K562 (cell line): ENCODE data around the gene DOCK3. TPM values are rescaled to one million over a fixed set of nuclear protein-coding genes. Genes with fewer than 3 reads are reported as not detected.

Experiments
- ATAC-seq: fragments of 200-7000 bp; cut with Tn5 transposase; 3 replicates; pipeline ENCODE4 v1.9.1; 2020; ENCODE audit warnings: moderate library complexity
- BruUV-seq: library from RNA; stranded (reverse); fragments of 400-500 nt; replicated peaks from 2 replicates; lab custom pipeline; 2021; lab: Mats Ljungman, UMichigan
- CTCF ChIA-PET: fragments of 300-600 bp; formaldehyde crosslinking; extraction: SDS; loops from one replicate; lab custom pipeline; 2021; ENCODE audit warnings: low intra/inter-chr PET ratio; lab: Yijun Ruan, JAX
- POLR2A ChIA-PET: fragments of 300-600, 350-650 bp; sonication (Branson Sonifier 250); formaldehyde crosslinking; extraction: SDS; loops from one replicate; lab custom pipeline; 2021; ENCODE audit warnings: antibody characterized with exemption, inconsistent platforms; lab: Yijun Ruan, JAX
- DNase-seq, 4 experiments: peaks; one replicate each; pipeline versions ENCODE4 v3.0.0 to v3.0.0-alpha.2; 2011 to 2018; ENCODE audit warnings: low spot score in 3 of 4, mixed read lengths in 3 of 4; ENCODE audit errors: extremely low read depth in 1 of 4
- FAIRE-seq: peaks from 2 replicates; lab custom pipeline; 2011; peaks lifted over from hg19 to GRCh38; lab: Jason Lieb, UNC
- H2AFZ ChIP-seq: 2 replicates; pipeline ENCODE4 v1.6.0; 2011; ENCODE audit warnings: low read depth, low read length, control low read depth, inconsistent platforms
- H3K27ac ChIP-seq: fragments of 200-600 bp; 3 replicates; pipeline ENCODE4 v1.8.0; 2011; ENCODE audit warnings: low read depth, mild to moderate bottlenecking, control low read depth, inconsistent platforms, low read length, moderate library complexity, mixed read lengths; ENCODE audit errors: extremely low read depth
- H3K27me3 ChIP-seq, 2 experiments: fragments of 300-600 bp in 1 of 2; 2 replicates in 1 of 2; 3 replicates in 1 of 2; pipeline versions ENCODE4 v1.6.0 to v1.8.0; 2011; ENCODE audit warnings: inconsistent platforms in 2 of 2, low read length in 2 of 2, mild to moderate bottlenecking in 1 of 2, mixed read lengths in 1 of 2, moderate library complexity in 1 of 2; ENCODE audit not compliant: control insufficient read depth in 2 of 2, insufficient read depth in 2 of 2
- H3K36me3 ChIP-seq: fragments of 300-600 bp; 3 replicates; pipeline ENCODE4 v1.8.0; 2011; ENCODE audit warnings: mild to moderate bottlenecking, low read length, inconsistent platforms; ENCODE audit not compliant: control insufficient read depth, insufficient read depth
- H3K4me1 ChIP-seq, 2 experiments: fragments of 200-600 bp in 1 of 2; replicated peaks in 1 of 2; 2 replicates in 1 of 2; 3 replicates in 1 of 2; pipeline versions ENCODE4 v1.5.1 to v1.8.0; 2011; ENCODE audit warnings: inconsistent platforms in 2 of 2, low read length in 2 of 2, mild to moderate bottlenecking in 1 of 2, mixed read lengths in 1 of 2, moderate library complexity in 1 of 2; ENCODE audit not compliant: control insufficient read depth in 2 of 2, insufficient read depth in 2 of 2
- H3K4me2 ChIP-seq: 2 replicates; pipeline ENCODE4 v1.6.1; 2011; ENCODE audit warnings: low read length, control low read depth, inconsistent platforms, mixed read lengths; ENCODE audit not compliant: insufficient read depth
- H3K4me3 ChIP-seq: fragments of 200-600 bp; sonication (generic), shearing (Covaris generic); 2 replicates; pipeline ENCODE4 v1.5.1; 2016; ENCODE audit warnings: control low read depth, inconsistent platforms
- H3K79me2 ChIP-seq: fragments of 200-600 bp; 3 replicates; pipeline ENCODE4 v1.8.0; 2011; ENCODE audit warnings: low read length, inconsistent platforms; ENCODE audit not compliant: control insufficient read depth, insufficient read depth
- H3K9ac ChIP-seq, 2 experiments: 2 replicates each; pipeline versions ENCODE4 v1.6.0 to v1.6.1; 2011; ENCODE audit warnings: low read depth in 2 of 2, low read length in 2 of 2, control low read depth in 1 of 2, inconsistent platforms in 1 of 2, mild to moderate bottlenecking in 1 of 2, mixed read lengths in 1 of 2; ENCODE audit not compliant: insufficient read depth in 1 of 2
- H3K9me1 ChIP-seq: one replicate; pipeline ENCODE4 v1.6.0; 2011; ENCODE audit warnings: inconsistent platforms, mild to moderate bottlenecking, low read length, moderate library complexity; ENCODE audit not compliant: control insufficient read depth, insufficient read depth
- H3K9me3 ChIP-seq: replicated peaks from 2 replicates; pipeline ENCODE4 v1.5.1; 2011; ENCODE audit warnings: low read depth, low read length, inconsistent platforms; ENCODE audit not compliant: control insufficient read depth, insufficient read depth
- H4K20me1 ChIP-seq: replicated peaks from 2 replicates; pipeline ENCODE4 v1.6.1; 2011; ENCODE audit warnings: low read length, inconsistent platforms, mixed read lengths; ENCODE audit not compliant: control insufficient read depth, insufficient read depth
- ATF3 ChIP-seq, 2 experiments: fragments of 450-650 bp in 1 of 2; sonication (generic) in 1 of 2; formaldehyde crosslinking in 1 of 2; IDR thresholded peaks in 1 of 2; conservative IDR thresholded peaks in 1 of 2; 2 replicates each; pipeline versions ENCODE4 v1.6.1 to v1.8.1; 2016 to 2023; ENCODE audit warnings: mild to moderate bottlenecking in 2 of 2, moderate library complexity in 2 of 2, inconsistent platforms in 1 of 2, missing genetic modification reagents in 1 of 2
- ATF7 ChIP-seq: fragments of 450-650 bp; IDR thresholded peaks from 2 replicates; pipeline ENCODE4 v1.7.1; 2014; ENCODE audit warnings: mild to moderate bottlenecking, moderate library complexity
- CREM ChIP-seq: IDR thresholded peaks from 2 replicates; pipeline ENCODE4 v1.6.1; 2014; ENCODE audit warnings: antibody characterized with exemption, low read depth
- DMBX1 ChIP-seq: fragments of 250-450 bp; sonication (Bioruptor Pico); IDR thresholded peaks from 2 replicates; pipeline ENCODE4 v1.8.0; 2022; ENCODE audit warnings: inconsistent platforms, mild to moderate bottlenecking, moderate library complexity, borderline replicate concordance
- ELF1 ChIP-seq: fragments of 200-800 bp; sonication (Bioruptor generic); IDR thresholded peaks from 2 replicates; pipeline ENCODE4 v1.6.1; 2016; ENCODE audit warnings: missing genetic modification characterization, missing compliant biosample characterization
- ERF ChIP-seq: fragments of 450-650 bp; formaldehyde crosslinking; IDR thresholded peaks from 2 replicates; pipeline ENCODE4 v1.4.0; 2020; ENCODE audit warnings: mild to moderate bottlenecking, mixed read lengths
- PHF21A ChIP-seq: fragments of 450-650 bp; IDR thresholded peaks from 2 replicates; pipeline ENCODE4 v1.6.1; 2017; ENCODE audit warnings: low read depth, borderline replicate concordance
- RBM25 ChIP-seq: fragments of 200-400 bp; formaldehyde crosslinking; IDR thresholded peaks from 2 replicates; pipeline ENCODE4 v1.6.1; 2018; ENCODE audit warnings: low read length, low read depth, moderate library complexity; ENCODE audit not compliant: severe bottlenecking
- RFX7 ChIP-seq: fragments of 250-450 bp; sonication (Bioruptor Pico); IDR thresholded peaks from 2 replicates; pipeline ENCODE4 v1.5.1; 2021; ENCODE audit warnings: mild to moderate bottlenecking
- SP2 ChIP-seq: IDR thresholded peaks from 2 replicates; pipeline ENCODE4 v1.6.1; 2011; ENCODE audit warnings: mild to moderate bottlenecking, low read depth, low read length, moderate library complexity; ENCODE audit not compliant: poor library complexity, severe bottlenecking; ENCODE audit errors: extremely low read depth
- ZNF124 ChIP-seq: sonication (generic); formaldehyde crosslinking; IDR thresholded peaks from 2 replicates; pipeline ENCODE4 v1.8.1; 2022; ENCODE audit warnings: missing genetic modification reagents
- ZNF589 ChIP-seq: fragments of 200-800 bp; sonication (Bioruptor generic); IDR thresholded peaks from 2 replicates; pipeline ENCODE4 v1.6.1; 2016; ENCODE audit warnings: low read depth, missing genetic modification characterization, missing compliant biosample characterization
- WGBS: fragments of 100-300 bp; shearing (Covaris generic); methylation state at CpG from one replicate; pipeline ENCODE4 v1.1.6; 2016; ENCODE audit warnings: low coverage, mixed read lengths; ENCODE audit not compliant: insufficient coverage; ENCODE audit errors: missing lambda C conversion rate; 5-methylcytosine and 5-hydroxymethylcytosine counted together
- in situ Hi-C: fragments of 300-500 bp; cut with MboI; formaldehyde crosslinking; loops from 4 replicates; pipeline ENCODE4 v1.15.0; 2018; ENCODE audit warnings: inconsistent platforms, mixed read lengths
- intact Hi-C: fragments of 100-400 bp; cut with micrococcal nuclease; formaldehyde crosslinking; loops from 2 replicates; pipeline ENCODE4 v1.14.2; 2022
- polyA plus RNA-seq, 8 experiments: library from polyadenylated mRNA; depleted of rRNA in 4 of 8; stranded (reverse) in 5 of 8; unstranded in 3 of 8; fragments of >200 nt; fragmentation: Nextera tagmentation in 2 of 8; fragmentation: Illumina TruSeq in 1 of 8; extraction: Ambion mirVana in 2 of 8; extraction: Trizol in 1 of 8; gene quantifications; 2 replicates each; pipeline versions ENCODE4 v1.2.1 to v1.2.3, GENCODE V29; 2011 to 2014; ENCODE audit warnings: inconsistent platforms in 1 of 8, missing spikeins in 1 of 8
- total RNA-seq, 7 experiments: library from RNA; depleted of rRNA in 6 of 7; stranded (reverse); fragments of >200 nt in 6 of 7; fragmentation: Illumina TruSeq in 2 of 7; extraction: Trizol in 2 of 7; gene quantifications; 2 replicates each; pipeline versions ENCODE4 v1.2.1 to v1.2.3, GENCODE V29; 2011 to 2021; ENCODE audit warnings: low replicate concordance in 1 of 7

The DOCK3 gene
- total and polyA plus RNA-seq, 9 of the 15 experiments (the other 6 are each of a cell fraction or from before 2014, with no cell fraction given), result under 0.01 to 0.03 (median 0.01) TPM; not detected in 4

- no peak for TF ChIP-seq ZNF124
- no peak for TF ChIP-seq ERF (CRISPR knock-in tag)
- no peak for TF ChIP-seq RFX7
- no peak for TF ChIP-seq ELF1 (tag)
- TF ChIP-seq SP2, result no peak
- no peak for TF ChIP-seq RBM25
- TF ChIP-seq CREM, result no peak
- no peak for TF ChIP-seq DMBX1 (CRISPR knock-in tag)
- no peak for TF ChIP-seq ZNF589 (CRISPR knock-in tag)
- TF ChIP-seq, all 486 proteins: peak for 0
Observed at GRCh38 chr3:51397392-51397791, 722.7 kb downstream of the DOCK3 start (continued).

- Histone ChIP-seq H3K36me3 (peaks cover 88% of the 10 kb centered on the region; the same call in 2 of the 3 replicates), H3K27me3 (no peaks in the 10 kb centered on the region), H4K20me1 (peaks cover 14% of the 10 kb centered on the region; the same call in 1 of the 2 replicates), H3K27ac (no peak overlapping the region), H3K4me1 (peaks cover 0 to 5% of the 10 kb centered on the region in 2 experiments; a peak in 3 of 5 replicates), H2AFZ (no peak overlapping the region), H3K79me2 (peaks cover 19% of the 10 kb centered on the region), H3K4me3 (no peak overlapping the region), H3K9me3 (no peaks in the 10 kb centered on the region), H3K4me2 (no peak overlapping the region), H3K9me1 (peaks cover 3% of the 10 kb centered on the region), H3K9ac (no peak overlapping the region)
- no TSS peak for BruUV-seq
- CTCF ChIA-PET, result no interaction called here
- WGBS, result 76% methylated on average over 8 of the region's 8 CpGs
- FAIRE-seq (no peak), ATAC-seq (no peak), DNase-seq (no peak)
- intact Hi-C loops (no loop called here), in situ Hi-C loops (no loop called here)
- TF ChIP-seq ATF3 (IDR thresholded peaks at IDR 0.05), result peak; percentile 68
- no peak for TF ChIP-seq ATF3 (CRISPR knock-in tag; conservative IDR thresholded peaks at IDR 0.05)
- peak; percentile 56; the same call in 1 of the 2 replicates for TF ChIP-seq ATF7
- no peak for TF ChIP-seq PHF21A
- POLR2A ChIA-PET, result interaction anchor here (0.6 kb wide), 1 partner anchor 17 kb away, joined by 3 read pairs; no protein-coding TSS in a partner anchor
Observed at GRCh38 chr3:51398595-51399310, 724.0 kb downstream of the DOCK3 start.
